KMS-11 (cell line): ENCODE results near the gene GSS.

Experiments used
- H2AFZ ChIP-seq: fragments of 200-600 bp; sonication (generic); 2 replicates; pipeline ENCODE4 v1.6.1; 2016; ENCODE audit warnings: antibody characterized with exemption, mixed run types, low read depth
- H3K27ac ChIP-seq: fragments of 200-600 bp; sonication (generic); 2 replicates; pipeline ENCODE4 v1.6.1; 2016; ENCODE audit warnings: mild to moderate bottlenecking, mixed run types
- H3K27me3 ChIP-seq: fragments of 200-600 bp; sonication (generic); 2 replicates; pipeline ENCODE4 v1.6.1; 2017; ENCODE audit warnings: mild to moderate bottlenecking, low read depth, mixed run types, moderate library complexity; ENCODE audit not compliant: insufficient read depth
- H3K36me3 ChIP-seq: fragments of 200-600 bp; sonication (generic); 2 replicates; pipeline ENCODE4 v1.6.1; 2017; ENCODE audit warnings: mild to moderate bottlenecking, mixed run types; ENCODE audit not compliant: insufficient read depth
- H3K4me1 ChIP-seq: fragments of 200-600 bp; sonication (generic); 2 replicates; pipeline ENCODE4 v1.6.1; 2016; ENCODE audit warnings: mild to moderate bottlenecking, low read depth, mixed run types; ENCODE audit not compliant: poor library complexity, severe bottlenecking
- H3K4me2 ChIP-seq: fragments of 200-600 bp; sonication (generic); 2 replicates; pipeline ENCODE4 v1.7.0; 2016; ENCODE audit warnings: mild to moderate bottlenecking, mixed run types
- H3K4me3 ChIP-seq: fragments of 200-600 bp; sonication (generic); IDR thresholded peaks from 2 replicates; pipeline ENCODE4 v1.6.1; 2017; ENCODE audit warnings: low read depth, low read length, mixed read lengths; ENCODE audit not compliant: insufficient read depth
- H3K79me2 ChIP-seq: fragments of 200-600 bp; sonication (generic); 2 replicates; pipeline ENCODE4 v1.6.1; 2016; ENCODE audit warnings: low read depth, mixed run types; ENCODE audit not compliant: insufficient read depth
- H3K9ac ChIP-seq: fragments of 200-600 bp; sonication (generic); 2 replicates; pipeline ENCODE4 v1.6.1; 2016; ENCODE audit warnings: mild to moderate bottlenecking, mixed run types
- H4K20me1 ChIP-seq: fragments of 200-600 bp; sonication (generic); 2 replicates; pipeline ENCODE4 v1.6.1; 2016; ENCODE audit warnings: mild to moderate bottlenecking, mixed run types; ENCODE audit not compliant: insufficient read depth
- CTCF ChIP-seq: fragments of 200-600 bp; sonication (generic); conservative IDR thresholded peaks from 2 replicates; pipeline ENCODE4 v1.6.1; 2017; ENCODE audit warnings: low read depth, mild to moderate bottlenecking, antibody characterized with exemption, low read length, moderate library complexity, mixed read lengths

The GSS gene

GRCh38 chr20:34983995-34984735, 28.6 kb upstream of the GSS start:
- Histone ChIP-seq H3K4me3 (no peak overlapping the region), H3K4me1 (no peaks in the 10 kb centered on the region), H3K79me2 (no peaks in the 10 kb centered on the region), H4K20me1 (no peaks in the 10 kb centered on the region), H3K9ac (no peak overlapping the region), H3K27ac (no peak overlapping the region), H3K36me3 (no peaks in the 10 kb centered on the region), H2AFZ (no peak overlapping the region), H3K4me2 (no peak overlapping the region), H3K27me3 (peaks cover 4% of the 10 kb centered on the region; the same call in 1 of the 2 replicates)
- TF ChIP-seq CTCF, result no peak

- no peak overlapping the region for H3K4me3 ChIP-seq
- H3K27me3 ChIP-seq, result peaks cover 4% of the 10 kb centered on the region; the same call in 1 of the 2 replicates
- H2AFZ ChIP-seq, result no peak overlapping the region
- no peak overlapping the region for H3K9ac ChIP-seq
- H3K4me1 ChIP-seq, result no peaks in the 10 kb centered on the region
- H3K27ac ChIP-seq, result no peak overlapping the region
- H3K79me2 ChIP-seq, result no peaks in the 10 kb centered on the region
- no peaks in the 10 kb centered on the region for H4K20me1 ChIP-seq
- H3K36me3 ChIP-seq, result no peaks in the 10 kb centered on the region
- TF ChIP-seq CTCF, result no peak
- H3K4me2 ChIP-seq, result no peak overlapping the region
Measured at GRCh38 chr20:34983089-34983820, 27.6 kb upstream of the GSS start.

- Histone ChIP-seq H4K20me1 (no peaks in the 10 kb centered on the region), H3K4me2 (no peak overlapping the region), H3K79me2 (no peaks in the 10 kb centered on the region), H3K27me3 (peaks cover 4% of the 10 kb centered on the region; the same call in 1 of the 2 replicates), H3K36me3 (no peaks in the 10 kb centered on the region), H3K27ac (no peak overlapping the region), H3K4me3 (no peak overlapping the region), H2AFZ (no peak overlapping the region), H3K4me1 (no peaks in the 10 kb centered on the region), H3K9ac (no peak overlapping the region)
- TF ChIP-seq CTCF, result no peak
Measured at GRCh38 chr20:34982270-34983088, 26.9 kb upstream of the GSS start.

- H3K4me2 ChIP-seq, result no peak overlapping the region
- no peak overlapping the region for H3K27ac ChIP-seq
- no peak overlapping the region for H3K4me3 ChIP-seq
- no peak for TF ChIP-seq CTCF
- no peaks in the 10 kb centered on the region for H3K4me1 ChIP-seq
- H3K36me3 ChIP-seq, result no peaks in the 10 kb centered on the region
- no peak overlapping the region for H2AFZ ChIP-seq
- H4K20me1 ChIP-seq, result no peaks in the 10 kb centered on the region
- H3K27me3 ChIP-seq, result peaks cover 4% of the 10 kb centered on the region; the same call in 1 of the 2 replicates
- H3K9ac ChIP-seq, result no peak overlapping the region
- no peaks in the 10 kb centered on the region for H3K79me2 ChIP-seq
Measured at GRCh38 chr20:34980543-34981233, 25.1 kb upstream of the GSS start.
